ENCODE measurements around the gene TMEM72.

DNA sequence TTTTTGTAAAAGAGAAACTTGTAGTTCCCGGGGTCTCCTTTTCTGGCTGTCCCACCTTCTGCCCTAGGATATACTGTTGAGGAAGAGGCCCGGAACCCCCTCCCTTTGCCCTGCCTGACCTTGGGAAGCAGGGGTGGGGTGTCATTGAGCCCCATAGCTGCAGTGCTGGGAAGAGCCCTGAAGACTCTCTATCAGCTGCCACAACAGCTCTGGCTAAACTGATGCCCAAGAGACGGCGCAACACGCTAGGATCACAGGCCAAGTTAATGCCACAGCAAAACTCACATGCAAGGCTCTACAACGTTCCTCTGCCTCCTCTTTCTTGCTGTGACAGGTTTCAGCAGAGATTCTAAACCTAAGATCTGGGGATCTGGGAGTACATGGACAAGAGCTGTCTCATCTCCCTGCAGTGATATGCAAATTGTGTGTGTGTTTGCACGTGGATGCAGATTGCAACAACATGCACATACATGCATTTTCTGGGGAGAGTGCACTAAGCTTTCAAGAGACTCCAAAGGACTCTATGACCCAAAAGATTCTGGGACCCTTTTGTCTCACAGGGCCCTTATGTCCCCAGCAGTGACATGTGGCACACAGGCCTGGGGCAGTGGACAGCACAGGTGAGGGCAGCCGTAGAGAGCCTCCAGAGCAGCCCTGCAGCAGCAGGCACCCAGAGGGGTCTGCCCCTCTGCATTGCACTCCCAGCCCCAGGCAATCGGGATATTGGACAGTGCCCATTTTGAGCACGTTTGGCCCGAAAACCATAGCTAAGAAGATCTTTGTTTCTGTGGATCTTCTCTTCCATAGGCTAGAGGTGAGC is 51.0 kb downstream of the TMEM72 start:
- TF ChIP-seq POLR2A (IDR thresholded peaks at IDR 0.05) (no peak), POLR2AphosphoS5 (IDR thresholded peaks at IDR 0.05) (no peak)
- TF ChIP-seq, protein P1, sequence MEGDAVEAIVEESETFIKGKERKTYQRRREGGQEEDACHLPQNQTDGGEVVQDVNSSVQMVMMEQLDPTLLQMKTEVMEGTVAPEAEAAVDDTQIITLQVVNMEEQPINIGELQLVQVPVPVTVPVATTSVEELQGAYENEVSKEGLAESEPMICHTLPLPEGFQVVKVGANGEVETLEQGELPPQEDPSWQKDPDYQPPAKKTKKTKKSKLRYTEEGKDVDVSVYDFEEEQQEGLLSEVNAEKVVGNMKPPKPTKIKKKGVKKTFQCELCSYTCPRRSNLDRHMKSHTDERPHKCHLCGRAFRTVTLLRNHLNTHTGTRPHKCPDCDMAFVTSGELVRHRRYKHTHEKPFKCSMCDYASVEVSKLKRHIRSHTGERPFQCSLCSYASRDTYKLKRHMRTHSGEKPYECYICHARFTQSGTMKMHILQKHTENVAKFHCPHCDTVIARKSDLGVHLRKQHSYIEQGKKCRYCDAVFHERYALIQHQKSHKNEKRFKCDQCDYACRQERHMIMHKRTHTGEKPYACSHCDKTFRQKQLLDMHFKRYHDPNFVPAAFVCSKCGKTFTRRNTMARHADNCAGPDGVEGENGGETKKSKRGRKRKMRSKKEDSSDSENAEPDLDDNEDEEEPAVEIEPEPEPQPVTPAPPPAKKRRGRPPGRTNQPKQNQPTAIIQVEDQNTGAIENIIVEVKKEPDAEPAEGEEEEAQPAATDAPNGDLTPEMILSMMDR (IDR thresholded peaks at IDR 0.05), result no peak
